KOPT-K1 (cell line): Measurements from ENCODE around the gene BRD9.
A peak's percentile ranks its signal among the peaks of the same experiment; 100 is the strongest.

Experiments
- H3K27ac ChIP-seq: fragments of 200-600 bp; sonication (generic); 2 replicates; pipeline ENCODE4 v1.5.1; 2016; ENCODE audit warnings: antibody characterized with exemption, mild to moderate bottlenecking, low read depth, low read length; ENCODE audit not compliant: poor library complexity, severe bottlenecking
- H3K36me3 ChIP-seq: fragments of 200-600 bp; sonication (generic); 2 replicates; pipeline ENCODE4 v1.5.1; 2017; ENCODE audit warnings: antibody characterized with exemption, mild to moderate bottlenecking, low read length, moderate library complexity; ENCODE audit not compliant: insufficient read depth
- H3K9me3 ChIP-seq: fragments of 200-600 bp; sonication (generic); 2 replicates; pipeline ENCODE4 v1.5.1; 2017; ENCODE audit warnings: antibody characterized with exemption, low read length, mild to moderate bottlenecking; ENCODE audit not compliant: insufficient read depth, poor library complexity, severe bottlenecking

BRD9 gene

DNA sequence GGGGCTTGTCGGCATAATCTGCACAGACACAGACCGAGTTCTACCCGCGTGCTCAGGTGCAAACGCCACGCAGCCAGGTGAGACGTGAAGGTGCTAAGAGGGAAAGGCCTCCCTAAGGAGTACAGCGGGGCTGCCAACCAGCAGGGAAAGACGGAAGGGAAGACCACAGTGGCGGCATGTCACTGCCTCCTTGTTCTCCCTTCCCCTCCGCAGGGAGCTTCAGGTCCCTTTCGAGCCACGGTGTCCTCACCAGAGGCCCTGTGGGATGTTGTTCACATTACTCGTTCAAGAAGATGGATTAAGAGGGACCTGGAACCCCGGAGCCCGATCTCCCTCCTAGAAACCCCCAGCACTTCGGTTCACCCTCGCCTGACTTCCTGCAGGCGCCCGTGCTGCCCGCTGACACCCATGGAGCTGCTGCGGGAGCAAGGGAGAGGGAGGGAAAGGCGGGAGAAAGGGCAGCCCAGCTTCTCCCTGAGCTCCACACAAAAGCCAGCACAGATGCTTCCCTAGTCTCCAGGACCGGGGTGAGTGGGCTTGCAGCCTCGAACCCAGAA, 686 bp downstream of the BRD9 start:
- Histone ChIP-seq H3K9me3 (no peaks in the 10 kb centered on the region), H3K27ac (peak overlapping the region; percentile 94), H3K36me3 (peaks cover 79% of the 10 kb centered on the region)

DNA sequence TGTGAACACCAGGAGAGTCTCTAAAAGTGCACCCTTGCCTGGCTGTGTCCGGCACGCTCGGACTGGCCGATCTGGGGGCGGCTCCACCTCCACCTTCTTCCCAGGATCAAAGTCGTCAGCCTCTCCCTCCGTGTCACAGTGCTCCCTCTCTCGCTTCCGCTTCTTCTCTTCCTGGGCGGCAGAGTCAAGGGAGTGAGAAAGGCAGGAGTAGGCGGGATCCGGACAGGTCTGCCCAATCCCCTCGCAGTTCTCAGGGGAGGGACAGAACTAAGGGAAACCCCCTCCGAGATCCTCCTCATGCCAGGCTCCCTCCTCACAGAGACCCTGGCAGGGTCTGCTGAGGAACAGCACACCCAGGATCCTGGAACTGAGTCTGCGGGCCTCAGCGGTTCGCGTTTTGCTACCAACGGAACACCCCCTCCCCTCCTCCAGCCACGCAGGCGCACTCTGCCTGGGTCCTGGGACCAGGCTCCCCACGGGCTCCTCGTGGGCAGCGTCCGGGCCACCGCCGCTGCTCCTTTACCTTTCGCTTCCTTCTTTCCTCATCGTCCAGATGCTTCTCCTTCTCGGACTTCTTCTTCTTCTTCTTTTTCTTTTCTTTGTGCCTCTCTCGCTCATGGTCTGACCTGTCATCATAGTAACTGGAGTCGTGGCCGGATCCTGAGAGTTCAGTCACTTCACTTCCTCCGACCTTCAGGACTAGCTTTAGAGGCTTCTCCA, 1.3 kb downstream of the BRD9 start:
- Histone ChIP-seq H3K9me3 (no peaks in the 10 kb centered on the region), H3K27ac (peak overlapping the region; percentile 94), H3K36me3 (peaks cover 79% of the 10 kb centered on the region)

DNA sequence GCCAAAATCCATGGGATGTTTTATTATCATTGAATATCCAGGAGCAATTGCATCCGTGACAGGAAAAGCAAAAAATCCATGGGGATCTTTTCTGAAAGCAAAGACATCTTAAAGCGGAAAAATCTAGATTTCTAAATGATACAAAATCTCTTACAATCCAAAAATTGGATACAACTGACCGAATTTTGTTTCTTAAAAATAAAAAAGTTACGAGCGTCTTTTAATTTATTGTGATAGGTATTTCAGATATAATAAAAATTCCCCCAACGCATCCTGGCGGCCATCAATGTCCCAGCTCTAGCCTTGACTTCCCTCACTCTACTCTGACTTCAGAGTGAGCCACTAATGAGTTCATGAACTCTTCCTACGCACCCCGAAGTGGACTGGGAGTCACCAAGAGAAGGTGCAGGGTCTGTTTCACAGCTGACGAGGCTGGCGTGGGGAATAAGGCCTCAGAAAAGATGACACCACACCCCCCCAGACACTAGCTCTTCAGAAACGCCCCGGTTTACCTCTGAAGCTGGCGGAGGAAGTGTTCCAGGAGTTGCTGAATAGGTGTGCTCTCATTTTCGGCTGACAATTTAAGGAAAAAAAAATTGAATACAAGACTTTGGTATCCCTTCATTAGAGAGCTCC, 3.4 kb downstream of the BRD9 start:
- Histone ChIP-seq H3K36me3 (peaks cover 80% of the 10 kb centered on the region), H3K9me3 (no peaks in the 10 kb centered on the region), H3K27ac (no peak overlapping the region)

DNA sequence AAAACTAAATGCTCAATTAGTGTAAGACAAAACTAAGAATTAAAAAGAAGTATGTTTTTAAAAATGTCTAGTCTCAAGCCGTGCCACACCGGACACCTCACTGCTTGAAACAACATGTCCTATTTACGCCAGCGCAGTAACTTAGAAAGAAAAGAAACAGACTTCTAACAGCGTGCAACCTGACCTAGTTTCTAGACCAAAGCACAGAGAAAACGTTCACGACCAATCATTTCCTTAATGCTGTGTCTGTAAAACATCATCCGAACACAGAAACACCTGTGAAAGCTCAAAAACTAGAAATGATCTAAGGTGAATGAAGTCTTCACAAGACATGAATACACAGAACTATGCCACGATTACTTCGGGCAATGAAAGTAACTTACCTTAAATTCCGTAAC, 4.0 kb downstream of the BRD9 start:
- Histone ChIP-seq H3K27ac (no peak overlapping the region), H3K9me3 (peaks cover 3% of the 10 kb centered on the region), H3K36me3 (peaks cover 81% of the 10 kb centered on the region)

DNA sequence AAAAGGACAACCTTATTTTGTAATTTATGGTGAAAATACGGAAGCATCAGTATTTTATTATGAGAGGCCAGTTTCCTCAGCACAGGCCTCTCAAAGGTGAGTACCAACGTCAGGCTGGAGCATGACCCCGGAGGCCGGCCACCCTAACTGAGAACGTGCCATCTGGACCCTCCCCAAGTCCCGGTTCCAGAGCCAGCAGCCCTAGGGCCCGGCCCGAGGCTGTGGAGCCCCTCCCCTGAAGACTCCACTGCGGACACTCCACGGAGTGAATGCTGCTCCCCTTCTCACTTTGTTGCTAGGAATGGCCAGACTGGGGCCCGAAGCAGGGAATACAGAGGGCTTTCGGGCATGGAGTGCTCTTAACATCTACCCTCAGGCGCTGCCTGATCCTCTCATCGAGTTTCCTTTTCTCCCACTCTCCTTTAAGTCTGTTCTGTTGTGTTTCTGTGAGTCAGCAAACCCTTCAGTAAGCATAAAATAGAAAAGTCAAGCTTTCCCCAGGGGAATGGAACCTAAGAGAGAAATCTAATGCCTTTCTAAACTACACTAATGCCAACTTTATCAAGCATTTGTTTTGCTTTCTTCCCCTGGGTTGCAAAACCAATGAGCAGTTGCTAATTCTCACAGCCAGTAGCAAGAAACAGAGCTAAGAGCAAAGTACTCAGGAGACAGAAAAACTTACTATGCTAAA, 4.5 kb downstream of the BRD9 start:
- Histone ChIP-seq H3K9me3 (peaks cover 8% of the 10 kb centered on the region), H3K27ac (no peak overlapping the region), H3K36me3 (peaks cover 86% of the 10 kb centered on the region)

DNA sequence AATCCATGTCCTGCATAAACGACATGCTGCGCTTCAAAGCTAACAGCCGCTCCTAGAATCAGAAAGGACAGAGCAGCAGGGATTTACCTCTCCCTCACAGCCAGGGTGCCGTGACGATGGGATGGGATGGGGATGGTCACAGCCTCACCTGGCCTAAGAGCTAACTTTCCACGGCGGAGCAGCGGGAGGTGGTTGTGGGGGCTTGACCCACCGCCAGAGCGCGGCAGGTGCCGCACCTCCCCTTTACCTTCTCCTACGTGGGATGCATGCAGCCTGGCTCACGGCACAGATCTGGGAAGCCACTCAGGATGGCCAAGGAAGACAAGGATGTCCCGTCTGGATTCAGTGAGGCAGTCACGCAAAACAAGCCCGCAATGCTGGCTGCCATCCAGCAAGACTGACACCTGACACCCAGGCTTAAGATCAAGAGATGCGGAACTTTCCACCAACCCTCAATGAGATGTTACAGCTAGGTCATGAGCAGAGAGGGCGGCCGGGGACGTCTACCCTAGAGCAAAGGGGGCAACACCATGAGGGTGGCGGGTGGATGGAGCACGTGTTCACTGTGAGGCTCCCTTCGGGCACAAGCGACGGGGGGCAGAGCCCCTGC, 5.8 kb downstream of the BRD9 start:
- H3K27ac ChIP-seq = no peak overlapping the region
- peaks cover 16% of the 10 kb centered on the region for H3K9me3 ChIP-seq
- peaks cover 99% of the 10 kb centered on the region for H3K36me3 ChIP-seq

DNA sequence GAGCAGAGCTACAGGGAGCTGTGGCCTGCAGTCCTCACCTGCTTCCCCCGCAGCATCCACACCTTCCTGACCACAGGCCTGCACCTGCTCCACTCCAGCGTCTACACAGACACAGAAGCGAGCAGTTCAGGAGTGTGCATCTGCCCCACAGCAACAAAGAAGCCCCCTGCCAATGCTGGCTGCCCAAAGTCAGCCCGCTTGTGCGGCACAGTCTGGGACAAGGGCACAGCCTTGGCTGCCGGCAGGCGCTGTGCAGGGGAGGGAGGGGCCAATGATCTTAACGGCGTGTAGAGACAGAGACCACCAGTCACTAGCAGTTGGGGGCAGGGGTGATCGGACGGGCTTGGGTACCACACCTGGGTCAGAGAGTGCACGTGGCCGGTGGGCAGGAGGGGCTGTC, 6.6 kb downstream of the BRD9 start:
- peaks cover 100% of the 10 kb centered on the region for H3K36me3 ChIP-seq
- H3K27ac ChIP-seq = no peak overlapping the region
- peaks cover 16% of the 10 kb centered on the region for H3K9me3 ChIP-seq

DNA sequence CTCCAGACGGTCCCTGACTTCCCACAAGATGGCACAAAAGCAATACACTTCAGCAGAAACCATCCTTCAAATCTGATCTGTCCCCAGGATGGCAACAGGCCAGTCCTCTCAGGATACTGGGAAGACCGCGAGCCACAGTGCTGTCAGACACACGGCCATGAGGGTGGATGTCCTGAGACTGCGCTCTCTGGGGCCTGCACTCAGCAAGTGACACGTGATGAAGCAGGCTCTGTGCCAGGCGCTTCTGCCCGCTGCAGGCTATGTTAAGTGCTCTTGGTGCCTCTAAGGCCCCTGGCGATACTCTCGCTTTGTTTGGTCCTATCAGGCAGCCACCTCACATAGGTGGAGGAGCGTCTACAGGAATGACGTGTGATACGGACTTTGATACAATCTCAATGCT, 7.1 kb downstream of the BRD9 start:
- Histone ChIP-seq H3K9me3 (peaks cover 16% of the 10 kb centered on the region), H3K36me3 (peaks cover 100% of the 10 kb centered on the region), H3K27ac (no peak overlapping the region)

DNA sequence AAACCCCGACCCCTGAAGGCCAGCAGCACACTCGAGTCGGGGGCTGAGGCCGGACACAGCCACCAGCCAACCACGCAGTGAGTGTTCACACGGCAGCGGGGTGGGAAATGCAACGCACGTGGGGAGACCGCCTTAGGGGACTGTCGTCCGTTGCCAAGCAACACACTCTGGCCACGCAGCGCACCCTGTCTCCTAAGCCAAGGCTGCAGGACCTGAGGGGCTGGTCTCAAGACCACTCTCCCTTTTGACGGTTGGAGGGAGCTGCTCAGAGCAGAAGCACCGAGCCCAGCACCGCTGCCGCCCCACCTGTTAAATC, 7.5 kb downstream of the BRD9 start:
- peaks cover 16% of the 10 kb centered on the region for H3K9me3 ChIP-seq
- H3K27ac ChIP-seq = no peak overlapping the region
- H3K36me3 ChIP-seq = peaks cover 98% of the 10 kb centered on the region

DNA sequence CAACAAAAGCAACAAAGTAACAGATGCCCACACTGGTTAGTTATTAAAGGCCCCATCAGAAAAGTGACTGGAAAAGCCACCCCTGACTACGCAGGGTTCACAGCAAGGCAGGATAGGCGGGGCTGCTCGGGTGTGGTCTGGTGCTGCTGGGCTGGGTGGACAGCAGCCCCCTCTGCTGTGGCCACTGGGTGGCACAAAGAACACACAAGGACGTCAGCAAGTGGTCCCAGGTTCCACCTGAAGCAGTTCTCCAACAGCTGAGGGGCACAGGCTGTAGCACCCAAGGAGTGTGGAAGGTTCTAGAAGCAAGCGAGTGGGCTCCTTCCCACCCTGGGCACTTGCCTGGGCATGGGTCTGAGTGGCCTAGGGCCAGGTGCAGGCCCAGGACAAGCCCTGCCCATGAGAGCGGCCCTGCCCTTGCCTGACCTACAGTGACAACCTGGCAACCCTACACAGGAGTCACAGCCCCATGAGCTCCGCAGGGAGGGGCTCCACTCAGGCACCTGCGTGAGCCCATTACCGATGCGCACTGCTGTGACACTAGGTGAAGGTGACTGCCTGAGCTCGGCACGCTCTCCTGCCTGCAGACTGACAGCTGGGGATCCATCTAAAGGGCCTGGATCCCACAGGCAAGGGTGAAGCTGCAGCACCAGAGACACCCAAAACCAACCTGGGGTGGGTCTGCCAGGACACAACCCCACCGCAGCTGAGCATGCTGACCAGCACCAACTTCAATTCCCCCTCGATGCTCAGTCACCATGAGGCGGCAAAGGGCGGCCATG, 8.1 kb downstream of the BRD9 start:
- no peak overlapping the region for H3K27ac ChIP-seq
- peaks cover 16% of the 10 kb centered on the region for H3K9me3 ChIP-seq
- peaks cover 93% of the 10 kb centered on the region for H3K36me3 ChIP-seq

DNA sequence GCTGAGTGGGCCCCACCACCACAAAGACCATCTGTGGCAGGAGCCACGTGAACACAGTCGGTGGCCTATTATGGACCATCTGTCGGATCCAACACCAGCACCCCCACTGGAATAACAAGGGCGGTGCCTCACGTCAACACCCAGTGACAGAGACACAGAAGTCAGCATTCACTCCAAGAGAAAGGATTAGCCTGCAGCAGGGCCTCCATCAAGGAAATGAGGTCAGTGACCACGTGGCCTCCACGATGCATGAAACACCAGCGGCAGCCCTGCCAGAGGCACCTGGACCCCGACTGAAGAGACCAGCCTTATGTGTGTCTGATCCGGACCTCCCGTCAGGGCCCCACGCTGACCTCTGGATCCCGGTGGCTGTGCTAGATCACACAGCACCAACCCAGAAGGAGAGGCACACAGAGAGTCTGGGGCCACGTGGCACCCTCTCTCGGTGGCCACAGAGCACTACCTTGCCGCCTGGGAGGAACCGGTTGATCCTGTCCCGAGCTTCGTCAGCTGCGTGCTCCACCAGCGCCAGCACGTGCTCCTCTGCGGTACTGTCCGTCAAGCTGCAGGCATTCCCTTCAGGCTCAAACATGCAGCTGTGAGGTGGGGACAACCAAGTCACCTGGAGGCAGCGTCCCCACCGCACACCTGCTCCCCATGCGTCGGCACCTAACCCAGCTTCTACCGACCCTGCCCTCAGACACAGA, 9.0 kb downstream of the BRD9 start:
- H3K36me3 ChIP-seq = peaks cover 84% of the 10 kb centered on the region
- H3K27ac ChIP-seq = no peak overlapping the region
- H3K9me3 ChIP-seq = peaks cover 16% of the 10 kb centered on the region

DNA sequence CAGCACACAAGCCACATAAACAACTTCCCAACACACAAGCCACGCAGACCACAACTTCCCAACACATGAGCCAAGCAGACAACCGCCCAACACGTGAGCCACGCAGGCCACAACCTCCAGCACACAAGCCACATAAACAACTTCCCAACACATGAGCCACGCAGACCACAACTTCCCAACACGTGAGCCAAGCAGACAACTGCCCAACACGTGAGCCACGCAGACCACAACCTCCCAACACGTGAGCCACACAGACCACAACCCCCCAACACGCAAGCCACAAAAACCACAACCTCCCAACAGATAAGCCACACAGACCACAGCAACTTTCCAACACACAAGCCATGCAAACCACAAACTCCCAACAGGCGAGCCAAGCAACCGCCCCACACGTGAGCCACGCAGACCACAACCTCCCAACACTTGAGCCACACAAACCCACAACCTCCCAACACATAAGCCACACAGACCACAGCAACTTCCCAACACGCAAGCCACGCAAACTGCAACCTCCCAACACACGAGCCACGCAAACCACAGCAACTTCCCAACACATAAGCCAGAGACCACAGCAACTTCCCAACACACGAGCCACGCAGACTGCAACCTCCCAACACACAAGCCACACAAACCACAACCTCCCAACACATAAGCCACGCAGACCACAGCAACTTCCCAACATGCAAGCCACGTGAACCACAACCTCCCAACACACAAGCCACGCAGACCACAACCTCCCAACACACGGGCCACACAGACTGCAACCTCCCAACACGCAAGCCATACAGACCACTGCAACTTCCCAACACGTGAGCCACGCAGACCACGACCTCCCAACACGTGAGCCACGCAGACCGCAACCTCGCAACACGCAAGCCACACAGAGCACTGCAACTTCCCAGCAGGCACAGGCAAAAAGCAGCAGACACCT, 10.1 kb downstream of the BRD9 start:
- Histone ChIP-seq H3K36me3 (peaks cover 81% of the 10 kb centered on the region), H3K9me3 (peaks cover 16% of the 10 kb centered on the region), H3K27ac (no peak overlapping the region)

DNA sequence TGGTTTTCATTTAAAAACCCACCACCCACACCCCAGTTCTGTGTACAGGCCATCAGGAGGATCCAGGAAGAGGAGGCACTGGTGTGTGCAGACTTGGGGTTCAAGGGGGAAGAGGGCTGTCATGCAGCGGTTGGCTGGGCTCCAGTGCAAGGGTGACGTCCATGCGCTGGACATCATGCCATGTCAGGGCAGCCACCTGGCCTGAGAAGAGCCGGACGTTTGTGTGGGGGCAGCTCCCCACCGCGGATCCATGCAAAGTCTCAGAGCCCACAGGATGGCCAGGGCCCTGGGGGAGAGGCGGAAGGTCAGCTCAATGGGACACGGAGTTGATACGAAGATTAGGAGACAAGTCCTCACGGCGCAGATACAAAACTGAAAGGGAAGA, 11.1 kb downstream of the BRD9 start:
- Histone ChIP-seq H3K36me3 (peaks cover 81% of the 10 kb centered on the region), H3K9me3 (peaks cover 16% of the 10 kb centered on the region)

More for the DNA sequence above, 11.1 kb downstream of the BRD9 start:
- H3K27ac ChIP-seq = no peak overlapping the region
